Mucosa of descending colon (tissue), 3 donors: Measurements from ENCODE around the gene DST. TPM values are rescaled to one million over a fixed set of nuclear protein-coding genes. Genes with fewer than 3 reads are reported as not detected.

Source experiments
- ATAC-seq: fragments of 200-7000 bp; cut with Tn5 transposase; one replicate; pipeline ENCODE4 v1.9.1; 2020; ENCODE audit warnings: mild to moderate bottlenecking, moderate library complexity
- DNase-seq, 3 donors: peaks; one replicate each; pipeline ENCODE4 v3.0.0-alpha.2; 2020
- H3K36me3 ChIP-seq: fragments of 200-600 bp; one replicate; pipeline ENCODE4 v1.8.0; 2021; ENCODE audit warnings: low read depth, mild to moderate bottlenecking
- H3K4me1 ChIP-seq: fragments of 200-600 bp; one replicate; pipeline ENCODE4 v1.8.0; 2021; ENCODE audit warnings: low read depth, mild to moderate bottlenecking
- H3K4me3 ChIP-seq: fragments of 200-600 bp; one replicate; pipeline ENCODE4 v1.8.0; 2021; ENCODE audit warnings: mild to moderate bottlenecking
- H3K9me3 ChIP-seq: fragments of 200-600 bp; one replicate; pipeline ENCODE4 v1.8.0; 2021; ENCODE audit warnings: mild to moderate bottlenecking
- CTCF ChIP-seq: fragments of 200-600 bp; IDR thresholded peaks from one replicate; pipeline ENCODE4 v1.8.0; 2022; ENCODE audit warnings: antibody characterized with exemption, mild to moderate bottlenecking
- intact Hi-C, 2 donors: fragments of 100-400 bp; cut with DNase I in 1 of 2; cut with micrococcal nuclease in 1 of 2; formaldehyde crosslinking; loops; one replicate each; pipeline versions ENCODE4 v1.11.0 to v1.11.1; 2022; cut with DNase I, micrococcal nuclease
- total RNA-seq, 3 donors: library from RNA; stranded (reverse); fragmentation: NEBNext Ultra II Directional in 2 of 3; extraction: Animal tissue kit (Norgen Biotek cat#: 25700) in 2 of 3; gene quantifications; one replicate each; pipeline versions ENCODE4 v1.2.1 to v1.2.4, GENCODE V29; 2021 to 2023
- donor health status: DM: no; HTN: no; CAD: no; lungs with moderate emphysema.
- donor health status: DM: no; HTN: no; CAD: no.
- donor health status: DM: no; HTN: yes; CAD: no.

The DST gene
- total RNA-seq, 3 donors from 2014 or later: 208 to 580 (median 356) TPM

GRCh38 chr6:56484669-56485068 lies 158.0 kb downstream of the DST start:
- Histone ChIP-seq H3K9me3 (no peaks in the 10 kb centered on the region), H3K36me3 (no peaks in the 10 kb centered on the region), H3K4me3 (no peak overlapping the region), H3K4me1 (peaks cover 6% of the 10 kb centered on the region)
- no peak for TF ChIP-seq CTCF
- intact Hi-C loops: no loop called here
- ATAC-seq (no peak), DNase-seq (no peak)

- intact Hi-C loops: no loop called here
- no peak for TF ChIP-seq CTCF
- Histone ChIP-seq H3K36me3 (no peaks in the 10 kb centered on the region), H3K9me3 (no peaks in the 10 kb centered on the region), H3K4me1 (peaks cover 6% of the 10 kb centered on the region), H3K4me3 (no peak overlapping the region)
- DNase-seq (no peak), ATAC-seq (no peak)
Observed at GRCh38 chr6:56483929-56484328, 158.8 kb downstream of the DST start.

DNA sequence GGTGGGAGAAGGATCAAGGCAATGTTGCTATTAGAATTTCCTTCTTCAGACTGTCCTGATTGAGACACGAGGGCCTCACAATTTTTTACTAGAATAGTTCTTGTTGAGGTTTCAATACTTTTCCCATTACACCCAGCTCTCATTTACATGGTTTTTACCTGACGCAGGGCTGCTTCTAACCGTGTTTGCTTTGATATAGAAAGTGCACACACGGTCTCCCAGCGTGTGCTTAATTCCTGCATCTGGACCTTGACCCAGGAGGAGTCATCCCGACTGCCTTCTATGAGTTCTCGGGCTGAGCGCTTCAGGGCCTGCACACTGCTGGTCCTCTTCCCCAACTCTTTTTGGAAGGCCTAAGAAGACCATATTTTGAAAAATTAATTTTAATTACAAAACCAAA lies 160.2 kb downstream of the DST start:
- peaks cover 6% of the 10 kb centered on the region for H3K4me1 ChIP-seq

DNA sequence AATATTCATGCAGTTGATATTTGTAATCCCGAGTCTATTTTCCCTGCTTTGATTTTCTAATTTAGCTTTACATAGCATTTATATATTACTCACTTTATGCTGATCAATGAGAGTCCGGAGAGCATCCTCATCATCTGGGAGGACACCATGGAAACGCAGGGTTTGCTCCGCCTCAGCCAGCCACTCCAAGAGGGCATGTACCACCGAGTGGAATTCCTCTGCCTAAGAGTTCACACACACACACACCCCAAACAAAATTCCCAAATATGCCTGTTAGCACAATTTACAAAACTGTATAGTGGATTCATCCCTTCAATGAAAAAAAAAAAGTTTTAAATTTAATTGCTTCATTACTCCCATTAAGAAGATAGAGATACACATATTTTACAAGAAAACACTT lies 160.7 kb downstream of the DST start:
- intact Hi-C loops: no loop called here
- Histone ChIP-seq H3K4me1 (peaks cover 6% of the 10 kb centered on the region), H3K4me3 (no peak overlapping the region), H3K36me3 (no peaks in the 10 kb centered on the region), H3K9me3 (no peaks in the 10 kb centered on the region)
- TF ChIP-seq CTCF: no peak
- DNase-seq: no peak
- no peak for ATAC-seq

More for the DNA sequence above, 160.2 kb downstream of the DST start:
- Histone ChIP-seq H3K4me3 (no peak overlapping the region), H3K9me3 (no peaks in the 10 kb centered on the region), H3K36me3 (no peaks in the 10 kb centered on the region)
- intact Hi-C loops: no loop called here
- ATAC-seq: peak; percentile 97
- no peak for TF ChIP-seq CTCF
- DNase-seq: peak in 2 of 3 donors; percentile 26 to 56

GRCh38 chr6:56480654-56481337 lies 161.9 kb downstream of the DST start:
- Histone ChIP-seq H3K4me1 (peaks cover 6% of the 10 kb centered on the region), H3K9me3 (no peaks in the 10 kb centered on the region), H3K36me3 (no peaks in the 10 kb centered on the region), H3K4me3 (no peak overlapping the region)
- intact Hi-C loops: no loop called here
- ATAC-seq: no peak
- no peak for TF ChIP-seq CTCF
- no peak for DNase-seq

GRCh38 chr6:56480246-56480645 lies 162.4 kb downstream of the DST start:
- H3K36me3 ChIP-seq: no peaks in the 10 kb centered on the region
- H3K9me3 ChIP-seq: no peaks in the 10 kb centered on the region
- H3K4me1 ChIP-seq: peaks cover 6% of the 10 kb centered on the region
- DNase-seq (no peak), ATAC-seq (no peak)
- TF ChIP-seq CTCF: no peak
- H3K4me3 ChIP-seq: no peak overlapping the region
- intact Hi-C loops: no loop called here
